ENCODE results near the gene SCTR. TPM values are rescaled to one million over a fixed set of nuclear protein-coding genes. Genes with fewer than 3 reads are reported as not detected.

SCTR gene
- total RNA-seq, 4 donors from 2014 or later = not detected

GRCh38 chr2:119537792-119538191 lies 13.5 kb upstream of the SCTR start:
- no peak for TF ChIP-seq CTCF (IDR thresholded peaks at IDR 0.05; ENCODE audit: low read depth)

GRCh38 chr2:119536707-119537106 lies 12.4 kb upstream of the SCTR start:
- no peak for TF ChIP-seq CTCF (IDR thresholded peaks at IDR 0.05; ENCODE audit: low read depth)

GRCh38 chr2:119536211-119536610 lies 11.9 kb upstream of the SCTR start:
- TF ChIP-seq CTCF (IDR thresholded peaks at IDR 0.05; ENCODE audit: low read depth) = no peak

GRCh38 chr2:119533560-119533959 lies 9.3 kb upstream of the SCTR start:
- no peak for TF ChIP-seq CTCF (IDR thresholded peaks at IDR 0.05; ENCODE audit: low read depth)

GRCh38 chr2:119531292-119531691 lies 7.0 kb upstream of the SCTR start:
- TF ChIP-seq CTCF (IDR thresholded peaks at IDR 0.05; ENCODE audit: low read depth) = no peak

GRCh38 chr2:119527999-119528398 lies 3.7 kb upstream of the SCTR start:
- TF ChIP-seq CTCF (IDR thresholded peaks at IDR 0.05; ENCODE audit: low read depth) = no peak

- TF ChIP-seq CTCF (IDR thresholded peaks at IDR 0.05; ENCODE audit: low read depth) = no peak
Measured at GRCh38 chr2:119525614-119526013, 1.3 kb upstream of the SCTR start.

Measured in subcutaneous adipose tissue (tissue), 4 donors.